OCI-LY3 (cell line): ENCODE results near the gene TNRC18.

Source experiments
- H2AFZ ChIP-seq: fragments of 200-600, 300-600 bp; shearing (Covaris generic); 2 replicates; pipeline ENCODE4 v1.6.0; 2014; ENCODE audit warnings: antibody characterized with exemption, low read depth, low read length
- H3K27ac ChIP-seq: fragments of 200-600, 300-600 bp; sonication (generic); 2 replicates; pipeline ENCODE4 v1.5.1; 2014; ENCODE audit warnings: mild to moderate bottlenecking, low read length, moderate library complexity, mixed read lengths
- H3K27me3 ChIP-seq: fragments of 200-600, 300-600 bp; sonication (generic); 2 replicates; pipeline ENCODE4 v1.6.1; 2014; ENCODE audit warnings: low read depth, low read length, mixed read lengths
- H3K36me3 ChIP-seq: fragments of 200-600, 300-600 bp; sonication (generic); replicated peaks from 2 replicates; pipeline ENCODE3; 2014; ENCODE audit warnings: low read depth, low read length, mixed read lengths
- H3K4me1 ChIP-seq: fragments of 300-600, 200-600 bp; sonication (generic); 2 replicates; pipeline ENCODE4 v1.6.1; 2014; ENCODE audit warnings: low read length, mixed read lengths
- H3K4me2 ChIP-seq: fragments of 200-600, 300-600 bp; sonication (generic); 2 replicates; pipeline ENCODE4 v1.6.1; 2014; ENCODE audit warnings: low read length, mixed read lengths
- H3K4me3 ChIP-seq: fragments of 300-600, 200-600 bp; sonication (generic); 2 replicates; pipeline ENCODE4 v1.5.1; 2014; ENCODE audit warnings: antibody characterized with exemption, mild to moderate bottlenecking, low read length, moderate library complexity
- H3K79me2 ChIP-seq: fragments of 300-600, 200-600 bp; shearing (Covaris generic); 2 replicates; pipeline ENCODE4 v1.6.1; 2014; ENCODE audit warnings: mild to moderate bottlenecking, low read length, mixed read lengths
- H3K9ac ChIP-seq: fragments of 300-600, 200-600 bp; shearing (Covaris generic); 2 replicates; pipeline ENCODE4 v1.6.0; 2014; ENCODE audit warnings: mild to moderate bottlenecking, low read length, moderate library complexity
- H3K9me3 ChIP-seq: fragments of 200-600, 300-600 bp; shearing (Covaris generic); 2 replicates; pipeline ENCODE4 v1.6.1; 2014; ENCODE audit warnings: low read length, mixed read lengths; ENCODE audit not compliant: insufficient read depth
- H4K20me1 ChIP-seq: fragments of 200-600, 300-600 bp; sonication (generic); 2 replicates; pipeline ENCODE4 v1.6.1; 2016; ENCODE audit warnings: low read length, mixed read lengths; ENCODE audit not compliant: insufficient read depth
- CTCF ChIP-seq: fragments of 200-600, 300-600 bp; sonication (generic); IDR thresholded peaks from 2 replicates; pipeline ENCODE4 v1.5.1; 2014; ENCODE audit warnings: antibody characterized with exemption, low read length, low read depth
- EZH2phosphoT487 ChIP-seq: fragments of 200-600 bp; shearing (Covaris generic); IDR thresholded peaks from 2 replicates; pipeline ENCODE4 v1.6.1; 2018; ENCODE audit warnings: antibody characterized with exemption, mixed run types, low read depth

Gene TNRC18

GRCh38 chr7:5442757-5443305, 19.2 kb upstream of the TNRC18 start:
- H4K20me1 ChIP-seq: no peaks in the 10 kb centered on the region
- H3K27me3 ChIP-seq: peaks cover 3% of the 10 kb centered on the region; the same call in 1 of the 2 replicates
- H3K4me1 ChIP-seq: peaks cover 9% of the 10 kb centered on the region
- H3K27ac ChIP-seq: no peak overlapping the region
- no peaks in the 10 kb centered on the region for H3K36me3 ChIP-seq
- no peak overlapping the region for H3K4me3 ChIP-seq
- H3K9ac ChIP-seq: no peak overlapping the region
- TF ChIP-seq CTCF (no peak), EZH2phosphoT487 (no peak)
- H3K79me2 ChIP-seq: no peaks in the 10 kb centered on the region
- no peak overlapping the region for H2AFZ ChIP-seq
- no peaks in the 10 kb centered on the region for H3K9me3 ChIP-seq
- H3K4me2 ChIP-seq: no peak overlapping the region

DNA sequence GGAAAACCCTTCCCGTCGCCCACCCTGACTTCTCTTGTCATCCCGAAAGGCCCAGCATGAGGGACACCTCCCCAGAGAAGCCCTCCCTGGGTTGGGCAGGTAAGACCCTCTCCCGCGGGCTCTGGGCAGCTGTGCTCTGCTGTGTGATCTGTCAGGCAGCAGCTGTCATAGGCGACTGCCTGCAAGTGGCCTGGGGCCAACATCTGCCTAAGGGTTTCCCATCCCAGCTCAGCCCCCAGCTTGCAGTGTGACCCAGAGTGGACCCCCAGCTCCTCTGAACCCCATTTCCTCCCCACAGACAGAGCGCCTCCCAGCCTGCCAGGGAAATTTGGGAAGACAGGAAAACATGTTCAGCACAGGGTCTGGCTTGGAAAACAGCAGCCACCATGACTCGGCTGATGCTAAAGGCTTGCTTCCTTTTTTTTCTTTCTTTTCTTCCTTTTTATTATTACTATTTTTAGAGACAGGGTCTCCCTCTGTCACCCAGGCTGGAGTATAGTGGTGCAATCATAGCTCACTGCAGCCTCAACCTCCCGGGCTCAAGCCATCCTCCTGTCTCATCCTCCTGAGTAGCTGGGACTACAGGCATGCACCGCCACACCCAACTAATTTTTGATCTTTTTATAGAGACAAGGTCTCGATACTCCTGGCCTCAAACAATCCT, 18.3 kb upstream of the TNRC18 start:
- TF ChIP-seq EZH2phosphoT487 (no peak), CTCF (no peak)
- H3K4me3 ChIP-seq: no peak overlapping the region
- no peak overlapping the region for H2AFZ ChIP-seq
- H3K79me2 ChIP-seq: no peaks in the 10 kb centered on the region
- H3K9ac ChIP-seq: no peak overlapping the region
- H3K36me3 ChIP-seq: no peaks in the 10 kb centered on the region
- H4K20me1 ChIP-seq: no peaks in the 10 kb centered on the region
- peaks cover 5% of the 10 kb centered on the region; the same call in 1 of the 2 replicates for H3K27me3 ChIP-seq
- peak overlapping the region; percentile 43 for H3K4me2 ChIP-seq
- no peak overlapping the region for H3K27ac ChIP-seq
- peaks cover 9% of the 10 kb centered on the region for H3K4me1 ChIP-seq
- no peaks in the 10 kb centered on the region for H3K9me3 ChIP-seq

GRCh38 chr7:5439572-5440496, 16.2 kb upstream of the TNRC18 start:
- H2AFZ ChIP-seq: no peak overlapping the region
- H3K79me2 ChIP-seq: no peaks in the 10 kb centered on the region
- no peaks in the 10 kb centered on the region for H3K36me3 ChIP-seq
- no peak overlapping the region for H3K4me3 ChIP-seq
- peaks cover 21% of the 10 kb centered on the region for H3K4me1 ChIP-seq
- no peak overlapping the region for H3K27ac ChIP-seq
- TF ChIP-seq CTCF: no peak
- no peak for TF ChIP-seq EZH2phosphoT487
- H4K20me1 ChIP-seq: no peaks in the 10 kb centered on the region
- no peak overlapping the region for H3K4me2 ChIP-seq
- no peaks in the 10 kb centered on the region for H3K9me3 ChIP-seq
- H3K27me3 ChIP-seq: peaks cover 11% of the 10 kb centered on the region
- H3K9ac ChIP-seq: no peak overlapping the region

GRCh38 chr7:5439209-5439571, 15.6 kb upstream of the TNRC18 start:
- no peak overlapping the region for H3K27ac ChIP-seq
- no peak overlapping the region for H2AFZ ChIP-seq
- TF ChIP-seq CTCF: no peak
- no peak for TF ChIP-seq EZH2phosphoT487
- H3K4me3 ChIP-seq: no peak overlapping the region
- no peaks in the 10 kb centered on the region for H3K36me3 ChIP-seq
- H3K27me3 ChIP-seq: peaks cover 11% of the 10 kb centered on the region
- no peaks in the 10 kb centered on the region for H4K20me1 ChIP-seq
- peaks cover 21% of the 10 kb centered on the region for H3K4me1 ChIP-seq
- no peak overlapping the region for H3K4me2 ChIP-seq
- H3K79me2 ChIP-seq: no peaks in the 10 kb centered on the region
- H3K9me3 ChIP-seq: no peaks in the 10 kb centered on the region
- no peak overlapping the region for H3K9ac ChIP-seq
